A549 (cell line): ENCODE results near the gene ALDH1A3.

Experiments
- CEBPB ChIP-seq, 2 experiments: fragments of >200 bp in 1 of 2; sonication (Bioruptor Twin) in 1 of 2; formaldehyde crosslinking in 1 of 2; IDR thresholded peaks; 2 replicates each; pipeline ENCODE4 v1.6.1; 2012 to 2016
- CTCF ChIP-seq: fragments of >200 bp; sonication (Bioruptor Twin); formaldehyde crosslinking; IDR thresholded peaks from 3 replicates; pipeline ENCODE4 v1.5.1; 2016
- HOXB13 ChIP-seq: fragments of 250-450 bp; sonication (Bioruptor Pico); IDR thresholded peaks from 2 replicates; pipeline ENCODE4 v1.5.0; 2020; ENCODE audit warnings: low read depth, mild to moderate bottlenecking, moderate library complexity
- MAFK ChIP-seq: fragments of 450-650 bp; IDR thresholded peaks from 2 replicates; pipeline ENCODE4 v1.6.1; 2014; ENCODE audit not compliant: partially characterized antibody
- POLR2A ChIP-seq: IDR thresholded peaks from 2 replicates; pipeline ENCODE4 v1.6.1; 2012; ENCODE audit warnings: mild to moderate bottlenecking, low read length
- RCOR1 ChIP-seq: fragments of 150-350 bp; IDR thresholded peaks from 2 replicates; pipeline ENCODE4 v1.6.1; 2014; ENCODE audit warnings: antibody characterized with exemption, low read length, low read depth
- REST ChIP-seq: fragments of 200-600 bp; sonication (generic); IDR thresholded peaks from 2 replicates; pipeline ENCODE4 v1.6.1; 2016; ENCODE audit warnings: antibody characterized with exemption, mild to moderate bottlenecking, moderate library complexity
- RNF2 ChIP-seq: fragments of 200-600 bp; sonication (generic); IDR thresholded peaks from 2 replicates; pipeline ENCODE4 v1.6.1; 2016; ENCODE audit warnings: low read depth, mild to moderate bottlenecking, antibody characterized with exemption, moderate library complexity, borderline replicate concordance

GRCh38 chr15:100903168-100903554 is 23.5 kb downstream of the ALDH1A3 start:
- no peak for TF ChIP-seq CTCF
- no peak for TF ChIP-seq REST
- TF ChIP-seq HOXB13 (CRISPR knock-in tag) = no peak
- no peak for TF ChIP-seq RCOR1
- TF ChIP-seq POLR2A = no peak
- no peak for TF ChIP-seq RNF2
- no peak for TF ChIP-seq CEBPB (IDR thresholded peaks at IDR 0.05)
- TF ChIP-seq MAFK = no peak
